Measurements from ENCODE around the gene PREB.

DNA sequence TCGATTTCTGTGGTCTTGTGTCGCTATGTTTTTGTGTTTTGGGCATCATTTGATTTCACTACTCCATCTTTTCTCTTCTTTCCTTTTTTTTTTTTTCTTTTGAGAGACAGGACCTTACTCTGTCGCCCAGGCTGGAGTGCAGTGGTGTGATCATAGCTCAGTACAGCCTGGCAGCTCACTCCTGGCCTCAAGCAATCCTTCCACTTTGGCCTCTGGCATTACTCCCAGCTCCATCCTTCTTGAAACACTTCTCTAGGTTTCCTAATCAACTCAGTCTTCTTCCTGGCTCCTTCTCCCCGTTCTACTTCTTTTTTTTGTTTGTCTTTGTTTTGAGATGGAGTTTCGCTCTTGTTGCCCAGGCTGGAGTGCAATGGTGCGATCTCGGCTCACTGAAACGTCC lies 40.9 kb upstream of the PREB start:
- TF ChIP-seq, protein P1, sequence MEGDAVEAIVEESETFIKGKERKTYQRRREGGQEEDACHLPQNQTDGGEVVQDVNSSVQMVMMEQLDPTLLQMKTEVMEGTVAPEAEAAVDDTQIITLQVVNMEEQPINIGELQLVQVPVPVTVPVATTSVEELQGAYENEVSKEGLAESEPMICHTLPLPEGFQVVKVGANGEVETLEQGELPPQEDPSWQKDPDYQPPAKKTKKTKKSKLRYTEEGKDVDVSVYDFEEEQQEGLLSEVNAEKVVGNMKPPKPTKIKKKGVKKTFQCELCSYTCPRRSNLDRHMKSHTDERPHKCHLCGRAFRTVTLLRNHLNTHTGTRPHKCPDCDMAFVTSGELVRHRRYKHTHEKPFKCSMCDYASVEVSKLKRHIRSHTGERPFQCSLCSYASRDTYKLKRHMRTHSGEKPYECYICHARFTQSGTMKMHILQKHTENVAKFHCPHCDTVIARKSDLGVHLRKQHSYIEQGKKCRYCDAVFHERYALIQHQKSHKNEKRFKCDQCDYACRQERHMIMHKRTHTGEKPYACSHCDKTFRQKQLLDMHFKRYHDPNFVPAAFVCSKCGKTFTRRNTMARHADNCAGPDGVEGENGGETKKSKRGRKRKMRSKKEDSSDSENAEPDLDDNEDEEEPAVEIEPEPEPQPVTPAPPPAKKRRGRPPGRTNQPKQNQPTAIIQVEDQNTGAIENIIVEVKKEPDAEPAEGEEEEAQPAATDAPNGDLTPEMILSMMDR (IDR thresholded peaks at IDR 0.05; ENCODE audit: low read depth, low read length, poor library complexity, severe bottlenecking) = no peak
- TF ChIP-seq EZH2phosphoT487 (IDR thresholded peaks at IDR 0.05; ENCODE audit: borderline replicate concordance, low read length) = no peak
